ENCODE data around the gene COMMD8.
"Not testable (repeated sequence)": the region's sequence is repeated elsewhere in the genome, so short reads cannot be mapped to it uniquely, and the experiment has no call there.

COMMD8 gene

GRCh38 chr4:47463235-47463956 lies at the start of gene COMMD8:
TSS of gene COMMD8 (minus strand) at chr4:47463702. CDS start at chr4:47463651, 51 bp downstream.
- peak; percentile 97 to 99 for DNase-seq

- DNase-seq = no peak
Measured at GRCh38 chr4:47510506-47511143, 47.1 kb upstream of the COMMD8 start.

- no peak for DNase-seq
Measured at GRCh38 chr4:47505666-47506065, 42.2 kb upstream of the COMMD8 start.

GRCh38 chr4:47505147-47505546 lies 41.6 kb upstream of the COMMD8 start:
- no peak for DNase-seq

GRCh38 chr4:47500776-47501175 lies 37.3 kb upstream of the COMMD8 start:
- no peak for DNase-seq

- no peak for DNase-seq
Measured at GRCh38 chr4:47499700-47500099, 36.2 kb upstream of the COMMD8 start.

GRCh38 chr4:47498899-47499298 lies 35.4 kb upstream of the COMMD8 start:
- no peak for DNase-seq

- no peak for DNase-seq
Measured at GRCh38 chr4:47494124-47494430, 30.6 kb upstream of the COMMD8 start.

GRCh38 chr4:47493238-47494123 lies 30.0 kb upstream of the COMMD8 start:
- DNase-seq = peak in 1 of 2 experiments; percentile 54

- DNase-seq = peak; percentile 23 to 42
Measured at GRCh38 chr4:47490550-47490949, 27.0 kb upstream of the COMMD8 start.

- DNase-seq = no peak
Measured at GRCh38 chr4:47488706-47489105, 25.2 kb upstream of the COMMD8 start.

GRCh38 chr4:47486727-47487126 lies 23.2 kb upstream of the COMMD8 start:
- not testable (repeated sequence) for DNase-seq

GRCh38 chr4:47486231-47486673 lies 22.8 kb upstream of the COMMD8 start:
- peak in 1 of 2 experiments; percentile 31 for DNase-seq

- peak in 1 of 2 experiments; percentile 39 for DNase-seq
Measured at GRCh38 chr4:47485768-47486167, 22.3 kb upstream of the COMMD8 start.

- DNase-seq = peak; percentile 86 to 96
Measured at GRCh38 chr4:47485047-47485692, 21.7 kb upstream of the COMMD8 start, which contains the start of gene ATP10D. TSS of gene ATP10D (plus strand) at chr4:47485275. CDS start at chr4:47512541, 27,266 bp downstream.

GRCh38 chr4:47484168-47484567 lies 20.7 kb upstream of the COMMD8 start:
- peak; percentile 60 to 73 for DNase-seq

- peak in 1 of 2 experiments; percentile 36 for DNase-seq
Measured at GRCh38 chr4:47483745-47484144, 20.2 kb upstream of the COMMD8 start.

GRCh38 chr4:47482326-47482725 lies 18.8 kb upstream of the COMMD8 start:
- DNase-seq = no peak

- DNase-seq = no peak
Measured at GRCh38 chr4:47478804-47479203, 15.3 kb upstream of the COMMD8 start.

GRCh38 chr4:47475411-47475810 lies 11.9 kb upstream of the COMMD8 start:
- DNase-seq = peak in 1 of 2 experiments; percentile 81

GRCh38 chr4:47474799-47475198 lies 11.3 kb upstream of the COMMD8 start:
- DNase-seq = no peak

- no peak for DNase-seq
Measured at GRCh38 chr4:47473141-47473750, 9.7 kb upstream of the COMMD8 start.
